ENCODE results near the gene MRPS22. TPM values are rescaled to one million over a fixed set of nuclear protein-coding genes. Genes with fewer than 3 reads are reported as not detected.
"Not testable (repeated sequence)": the region's sequence is repeated elsewhere in the genome, so short reads cannot be mapped to it uniquely, and the experiment has no call there.

MRPS22 gene
- total RNA-seq, 1 experiment from 2014 or later = 201 TPM

GRCh38 chr3:139374099-139374498, 30.3 kb downstream of the MRPS22 start:
- in situ Hi-C loops (cut with HindIII; ENCODE audit: low sequenced_read_pairs) = no loop called here
- no peak for DNase-seq (ENCODE audit: low spot score)

GRCh38 chr3:139377378-139377777, 33.6 kb downstream of the MRPS22 start:
- no peak for DNase-seq (ENCODE audit: low spot score)
- in situ Hi-C loops (cut with HindIII; ENCODE audit: low sequenced_read_pairs) = no loop called here

GRCh38 chr3:139378587-139379241, 34.9 kb downstream of the MRPS22 start:
- DNase-seq (ENCODE audit: low spot score) = no peak
- in situ Hi-C loops (cut with HindIII; ENCODE audit: low sequenced_read_pairs) = no loop called here

GRCh38 chr3:139380575-139380974, 36.8 kb downstream of the MRPS22 start:
- no peak for DNase-seq (ENCODE audit: low spot score)
- in situ Hi-C loops (cut with HindIII; ENCODE audit: low sequenced_read_pairs) = no loop called here

GRCh38 chr3:139382291-139382690, 38.5 kb downstream of the MRPS22 start:
- in situ Hi-C loops (cut with HindIII; ENCODE audit: low sequenced_read_pairs); DNase-seq (ENCODE audit: low spot score): not testable (repeated sequence)

GRCh38 chr3:139388077-139388476, 44.3 kb downstream of the MRPS22 start:
- in situ Hi-C loops (cut with HindIII; ENCODE audit: low sequenced_read_pairs) = no loop called here
- DNase-seq (ENCODE audit: low spot score) = no peak

GRCh38 chr3:139388821-139389551, 45.2 kb downstream of the MRPS22 start:
- DNase-seq (ENCODE audit: low spot score) = no peak
- in situ Hi-C loops (cut with HindIII; ENCODE audit: low sequenced_read_pairs) = no loop called here

GRCh38 chr3:139389552-139390368, 45.9 kb downstream of the MRPS22 start, which contains the start of gene COPB2:
Gene COPB2 (minus strand): TSS chr3:139389647. CDS start chr3:139389550, 97 bp downstream.
- peak; percentile 99 for DNase-seq (ENCODE audit: low spot score)
- in situ Hi-C loops (cut with HindIII; ENCODE audit: low sequenced_read_pairs) = no loop called here

GRCh38 chr3:139394116-139394515, 50.3 kb downstream of the MRPS22 start:
- DNase-seq (ENCODE audit: low spot score) = no peak
- in situ Hi-C loops (cut with HindIII; ENCODE audit: low sequenced_read_pairs) = no loop called here

- in situ Hi-C loops (cut with HindIII; ENCODE audit: low sequenced_read_pairs) = no loop called here
Measured at GRCh38 chr3:139396707-139397106, 52.9 kb downstream of the MRPS22 start.

GRCh38 chr3:139401155-139401554, 57.3 kb downstream of the MRPS22 start:
- DNase-seq (ENCODE audit: low spot score); in situ Hi-C loops (cut with HindIII; ENCODE audit: low sequenced_read_pairs): not testable (repeated sequence)

More at GRCh38 chr3:139396707-139397106, 52.9 kb downstream of the MRPS22 start:
- no peak for DNase-seq (ENCODE audit: low spot score)

Other genes with a start within 250 kb of the MRPS22 start
- gene COPB2, start 45.6 kb downstream of the MRPS22 start, total RNA-seq (2014; rRNA removed; shearing (Covaris generic)) = 79.8 and 98.7 TPM in 2 replicates
- not detected in 2 replicates for gene RBP2, start 132.5 kb downstream of the MRPS22 start, total RNA-seq (2014; rRNA removed; shearing (Covaris generic))
- gene RBP1, start 195.7 kb downstream of the MRPS22 start, total RNA-seq (2014; rRNA removed; shearing (Covaris generic)) = not detected in 2 replicates

Data from G401 (cell line).